ENCODE results near the gene NDUFAB1. TPM values are rescaled to one million over a fixed set of nuclear protein-coding genes. Genes with fewer than 3 reads are reported as not detected.

Gene NDUFAB1
- total and polyA plus RNA-seq, 2 of the 13 experiments (the other 11 are each of a cell fraction or from before 2014, with no cell fraction given), result 221 to 601 TPM

GRCh38 chr16:23537390-23537789 is 58.7 kb downstream of the NDUFAB1 start (continued):
- no peak for TF ChIP-seq ZNF318 (CRISPR knock-in tag; IDR thresholded peaks at IDR 0.05)
- no peak for TF ChIP-seq NONO (IDR thresholded peaks at IDR 0.05)
- no peak for TF ChIP-seq NONO (CRISPR knock-in tag; conservative IDR thresholded peaks at IDR 0.05)
- no peak for TF ChIP-seq BHLHE40 (IDR thresholded peaks at IDR 0.05; ENCODE audit: low read length)
- TF ChIP-seq ARID2 (CRISPR knock-in tag; IDR thresholded peaks at IDR 0.05; ENCODE audit: borderline replicate concordance), result no peak
- peak; percentile 29; the same call in 1 of the 2 replicates for TF ChIP-seq CBX5 (CRISPR knock-in tag; IDR thresholded peaks at IDR 0.05; ENCODE audit: borderline replicate concordance)
- TF ChIP-seq ZBTB10 (CRISPR knock-in tag; IDR thresholded peaks at IDR 0.05; ENCODE audit: borderline replicate concordance), result no peak
- TF ChIP-seq WIZ (CRISPR knock-in tag; IDR thresholded peaks at IDR 0.05), result no peak
- peak; percentile 53 for TF ChIP-seq FOXO1 (CRISPR knock-in tag; IDR thresholded peaks at IDR 0.05)
- no peak for TF ChIP-seq FOXJ3 (CRISPR knock-in tag; IDR thresholded peaks at IDR 0.05; ENCODE audit: borderline replicate concordance)
- TF ChIP-seq SMC3 (IDR thresholded peaks at IDR 0.05; ENCODE audit: low read length), result no peak
- peak; percentile 47; the same call in 1 of the 2 replicates for TF ChIP-seq ERF (CRISPR knock-in tag; IDR thresholded peaks at IDR 0.05)
- no peak for TF ChIP-seq ZBTB14 (CRISPR knock-in tag; IDR thresholded peaks at IDR 0.05)
- no peak for TF ChIP-seq REST (IDR thresholded peaks at IDR 0.05; ENCODE audit: borderline replicate concordance in 1 of 2, low read depth in 1 of 2, low read length in 2 of 2)
- TF ChIP-seq ZNF282 (IDR thresholded peaks at IDR 0.05; ENCODE audit: partially characterized antibody), result no peak

Measured in HepG2 (cell line).